CD4-positive, CD25-positive, alpha-beta regulatory T cell (primary cell): ENCODE data around the gene INHBB. TPM values are rescaled to one million over a fixed set of nuclear protein-coding genes. Genes with fewer than 3 reads are reported as not detected.

ENCODE experiments used
- ATAC-seq, 2 donors: fragments of 150-1000 bp; cut with Tn5 transposase; one replicate each; pipeline ENCODE4 v1.10.0; 2021; ENCODE audit warnings: low read depth in 2 of 2, moderate number of reproducible peaks in 2 of 2, moderate library complexity in 1 of 2
- DNase-seq, 3 donors: peaks; one replicate each; pipeline versions ENCODE4 v3.0.0 to v3.0.0-alpha.2; 2012 to 2022; ENCODE audit warnings: mixed read lengths in 1 of 3
- H3K27ac ChIP-seq: one replicate; pipeline ENCODE4 v1.7.0; 2013; ENCODE audit warnings: mild to moderate bottlenecking, low read length; ENCODE audit not compliant: insufficient read depth, poor library complexity, severe bottlenecking
- H3K27me3 ChIP-seq: one replicate; pipeline ENCODE4 v1.7.0; 2013; ENCODE audit warnings: low read length; ENCODE audit not compliant: control insufficient read depth, insufficient read depth
- H3K36me3 ChIP-seq: one replicate; pipeline ENCODE4 v1.7.0; 2013; ENCODE audit warnings: mild to moderate bottlenecking, low read length, moderate library complexity; ENCODE audit not compliant: control insufficient read depth, insufficient read depth
- H3K4me1 ChIP-seq: 2 replicates; pipeline ENCODE4 v1.7.0; 2013; ENCODE audit warnings: mild to moderate bottlenecking, low read length; ENCODE audit not compliant: insufficient read depth, control insufficient read depth, poor library complexity, severe bottlenecking
- H3K4me3 ChIP-seq: one replicate; pipeline ENCODE4 v1.7.0; 2013; ENCODE audit warnings: low read depth, mild to moderate bottlenecking, low read length, moderate library complexity
- H3K9me3 ChIP-seq, 2 experiments: 1 replicate in 1 of 2; 2 replicates in 1 of 2; pipeline ENCODE4 v1.7.0; 2013; ENCODE audit warnings: low read length in 2 of 2, mild to moderate bottlenecking in 1 of 2, moderate library complexity in 1 of 2; ENCODE audit not compliant: control insufficient read depth in 2 of 2
- H3K27ac Mint-ChIP-seq, 3 donors: one replicate each; pipeline ENCODE4 v1.8.0; 2020 to 2022; ENCODE audit warnings: mild to moderate bottlenecking in 3 of 3, mixed read lengths in 3 of 3, moderate library complexity in 2 of 3
- H3K27me3 Mint-ChIP-seq: one replicate; pipeline ENCODE4 v1.8.0; 2022; ENCODE audit warnings: mild to moderate bottlenecking, mixed read lengths
- H3K36me3 Mint-ChIP-seq: one replicate; pipeline ENCODE4 v1.8.0; 2020; ENCODE audit warnings: mixed read lengths
- H3K4me1 Mint-ChIP-seq, 4 donors: one replicate each; pipeline ENCODE4 v1.8.0; 2020 to 2022; ENCODE audit warnings: mixed read lengths in 4 of 4, mild to moderate bottlenecking in 1 of 4
- H3K4me3 Mint-ChIP-seq, 4 donors: one replicate each; pipeline ENCODE4 v1.8.0; 2020 to 2022; ENCODE audit warnings: mild to moderate bottlenecking in 4 of 4, mixed read lengths in 4 of 4, moderate library complexity in 3 of 4
- H3K9me3 Mint-ChIP-seq, 7 donors: one replicate each; pipeline ENCODE4 v1.8.0; 2020 to 2022; ENCODE audit warnings: mixed read lengths in 7 of 7, mild to moderate bottlenecking in 3 of 7, moderate library complexity in 2 of 7
- polyA plus RNA-seq, 4 donors: library from polyadenylated mRNA; unstranded; fragments of 300-500 nt; fragmentation: Illumina TruSeq; gene quantifications; one replicate each; pipeline ENCODE4 v1.2.3, GENCODE V29; 2021
- total RNA-seq: library from RNA; stranded (reverse); gene quantifications from one replicate; pipeline ENCODE4 v1.2.3, GENCODE V29; 2022

The INHBB gene
- total and polyA plus RNA-seq, 5 donors from 2014 or later, result not detected

- Mint-ChIP-seq H3K4me1 (peaks cover 0 to 24% (median 10%) of the 10 kb centered on the region in 4 donors), H3K4me3 (peak overlapping the region in 2 of 4 donors; percentile 64 to 85), H3K9me3 (peaks cover 0 to 2% (median 0%) of the 10 kb centered on the region in 7 donors), H3K27me3 (peaks cover 42% of the 10 kb centered on the region), H3K36me3 (no peaks in the 10 kb centered on the region), H3K27ac (no peak overlapping the region)
- Histone ChIP-seq H3K36me3 (no peaks in the 10 kb centered on the region), H3K27me3 (peaks cover 14% of the 10 kb centered on the region), H3K27ac (no peak overlapping the region), H3K9me3 (no peaks in the 10 kb centered on the region), H3K4me1 (peaks cover 24% of the 10 kb centered on the region), H3K4me3 (no peak overlapping the region)
- no peak for DNase-seq
- ATAC-seq, result no peak
These were observed 3.5 kb upstream of the INHBB start for GRCh38 chr2:120342446-120342845.

- H3K4me1 ChIP-seq, result peaks cover 26% of the 10 kb centered on the region
- no peak overlapping the region for H3K27ac ChIP-seq
- DNase-seq (no peak), ATAC-seq (no peak)
- Mint-ChIP-seq H3K27ac (peak overlapping the region in 1 of 3 donors; percentile 92), H3K9me3 (peaks cover 0 to 2% (median 0%) of the 10 kb centered on the region in 7 donors), H3K27me3 (peaks cover 48% of the 10 kb centered on the region), H3K4me3 (peak overlapping the region; percentile 33 to 85 (median 72)), H3K36me3 (no peaks in the 10 kb centered on the region), H3K4me1 (peaks cover 0 to 29% (median 11%) of the 10 kb centered on the region in 4 donors)
- H3K9me3 ChIP-seq, result no peaks in the 10 kb centered on the region
- peaks cover 14% of the 10 kb centered on the region for H3K27me3 ChIP-seq
- H3K4me3 ChIP-seq, result no peak overlapping the region
- H3K36me3 ChIP-seq, result no peaks in the 10 kb centered on the region
These were observed 2.9 kb upstream of the INHBB start for GRCh38 chr2:120343100-120343432.

DNA sequence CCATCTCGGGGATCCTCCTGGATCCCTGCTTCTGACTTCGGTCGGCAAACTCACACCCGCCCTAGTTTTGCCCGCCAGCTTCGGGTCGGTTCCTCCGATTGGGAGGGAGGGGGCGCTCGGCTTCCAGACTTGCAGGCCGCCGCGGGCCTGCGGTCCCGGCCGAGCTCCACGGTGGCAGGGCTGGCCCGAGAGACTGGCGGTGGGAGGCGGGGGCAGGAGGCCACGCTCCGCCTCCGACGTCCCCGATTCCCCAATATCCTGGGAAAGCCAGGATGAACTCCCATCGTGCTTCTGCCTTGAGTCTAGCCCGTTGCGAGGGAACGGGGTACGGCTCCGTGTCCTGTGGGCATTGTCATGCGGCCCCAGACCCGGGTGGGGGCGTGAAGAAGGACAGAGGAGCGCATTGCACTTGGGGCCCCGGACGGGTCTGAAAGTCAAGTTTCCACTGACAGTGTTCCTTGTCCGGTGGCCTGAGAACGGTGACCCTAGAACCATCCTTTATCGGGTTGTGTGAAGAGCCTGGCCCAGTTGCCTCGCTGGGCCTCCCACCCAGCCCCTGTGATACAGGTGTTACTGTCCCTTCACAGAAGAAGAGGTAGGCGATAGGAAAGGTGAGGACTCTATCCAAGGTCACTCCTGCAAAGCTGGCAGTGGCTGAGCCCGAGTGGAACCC, 2.4 kb upstream of the INHBB start:
- H3K4me1 Mint-ChIP-seq, result peaks cover 0 to 29% (median 11%) of the 10 kb centered on the region in 4 donors

GRCh38 chr2:120344214-120344975, 1.5 kb upstream of the INHBB start:
- H3K36me3 Mint-ChIP-seq, result no peaks in the 10 kb centered on the region
- peaks cover 15% of the 10 kb centered on the region for H3K27me3 ChIP-seq
- no peak overlapping the region for H3K4me3 ChIP-seq
- ATAC-seq (no peak), DNase-seq (no peak)
- no peaks in the 10 kb centered on the region for H3K9me3 ChIP-seq
- H3K36me3 ChIP-seq, result no peaks in the 10 kb centered on the region
- peaks cover 26% of the 10 kb centered on the region for H3K4me1 ChIP-seq
- H3K27ac Mint-ChIP-seq, result no peak overlapping the region
- peaks cover 0 to 30% (median 10%) of the 10 kb centered on the region in 4 donors for H3K4me1 Mint-ChIP-seq
- H3K27ac ChIP-seq, result no peak overlapping the region
- peaks cover 0 to 4% (median 0%) of the 10 kb centered on the region in 7 donors for H3K9me3 Mint-ChIP-seq
- peaks cover 61% of the 10 kb centered on the region for H3K27me3 Mint-ChIP-seq
- no peak overlapping the region for H3K4me3 Mint-ChIP-seq

More for the DNA sequence above, 2.4 kb upstream of the INHBB start:
- Histone ChIP-seq H3K4me3 (no peak overlapping the region), H3K4me1 (peaks cover 26% of the 10 kb centered on the region), H3K9me3 (no peaks in the 10 kb centered on the region), H3K36me3 (no peaks in the 10 kb centered on the region), H3K27me3 (peaks cover 14% of the 10 kb centered on the region), H3K27ac (no peak overlapping the region)
- Mint-ChIP-seq H3K27me3 (peaks cover 53% of the 10 kb centered on the region), H3K4me3 (peak overlapping the region; percentile 64 to 85 (median 79)), H3K36me3 (no peaks in the 10 kb centered on the region), H3K27ac (no peak overlapping the region), H3K9me3 (peaks cover 0 to 2% (median 0%) of the 10 kb centered on the region in 7 donors)
- ATAC-seq (no peak), DNase-seq (peak; percentile 8 to 63 (median 24))

DNA sequence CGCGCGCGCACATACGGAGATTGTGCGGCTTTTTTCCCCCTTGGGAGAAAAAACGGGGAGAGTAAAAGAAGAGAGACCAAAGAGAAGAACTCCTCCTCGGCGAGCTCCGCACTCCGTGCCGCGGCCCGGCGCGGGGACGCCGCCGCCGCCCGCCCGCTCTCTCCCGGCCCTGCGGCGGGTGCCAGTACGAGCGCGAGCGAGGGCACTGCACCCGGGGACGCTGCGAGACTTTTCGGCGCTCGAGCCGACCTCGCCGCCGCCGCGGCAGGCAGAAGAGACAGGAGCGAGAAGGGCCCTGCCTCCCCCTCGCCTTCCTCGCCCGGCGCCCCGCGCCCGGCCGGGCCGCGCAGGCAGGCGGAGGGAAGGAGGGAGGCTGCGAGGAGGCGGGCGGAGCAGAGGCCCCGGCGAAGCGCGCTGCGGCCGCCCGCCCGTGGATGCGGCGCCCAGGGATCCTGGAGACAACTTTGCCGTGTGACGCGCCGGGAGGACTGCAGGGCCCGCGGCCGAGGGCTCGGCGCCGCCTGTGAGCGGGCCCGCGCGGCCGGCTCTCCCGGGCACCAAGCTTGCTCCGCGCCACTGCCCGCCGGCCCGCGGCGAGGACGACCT, 857 bp upstream of the INHBB start:
- Histone ChIP-seq H3K36me3 (no peaks in the 10 kb centered on the region), H3K4me3 (no peak overlapping the region), H3K9me3 (no peaks in the 10 kb centered on the region), H3K27ac (no peak overlapping the region), H3K27me3 (peaks cover 15% of the 10 kb centered on the region), H3K4me1 (peaks cover 26% of the 10 kb centered on the region)
- ATAC-seq (peak in 1 of 2 donors; percentile 8), DNase-seq (peak in 2 of 3 donors; percentile 3 to 23)
- Mint-ChIP-seq H3K36me3 (no peaks in the 10 kb centered on the region), H3K9me3 (peaks cover 0 to 4% (median 0%) of the 10 kb centered on the region in 7 donors), H3K4me1 (peaks cover 0 to 30% (median 10%) of the 10 kb centered on the region in 4 donors), H3K27me3 (peaks cover 62% of the 10 kb centered on the region), H3K4me3 (no peak overlapping the region), H3K27ac (no peak overlapping the region)

DNA sequence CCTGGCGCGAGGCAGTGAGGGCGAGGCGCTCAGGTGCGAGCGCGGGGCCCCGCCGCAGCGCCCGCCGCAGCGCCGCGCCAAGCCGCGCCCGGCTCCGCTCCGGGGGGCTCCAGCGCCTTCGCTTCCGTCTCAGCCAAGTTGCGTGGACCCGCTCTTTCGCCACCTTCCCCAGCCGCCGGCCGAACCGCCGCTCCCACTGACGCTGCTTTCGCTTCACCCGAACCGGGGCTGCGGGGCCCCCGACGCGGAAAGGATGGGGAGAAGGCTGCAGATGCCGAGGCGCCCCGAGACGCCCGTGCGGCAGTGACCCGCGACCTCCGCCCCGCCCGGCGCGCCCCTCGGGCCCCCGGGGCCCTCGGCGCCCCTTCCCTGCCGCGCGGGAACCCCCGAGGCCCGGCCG, 328 bp upstream of the INHBB start:
- Mint-ChIP-seq H3K36me3 (no peaks in the 10 kb centered on the region), H3K27ac (no peak overlapping the region), H3K4me3 (peak overlapping the region in 1 of 4 donors; percentile 63), H3K9me3 (peaks cover 0 to 2% (median 0%) of the 10 kb centered on the region in 7 donors), H3K4me1 (peaks cover 0 to 30% (median 10%) of the 10 kb centered on the region in 4 donors), H3K27me3 (peaks cover 63% of the 10 kb centered on the region)
- Histone ChIP-seq H3K4me1 (peaks cover 26% of the 10 kb centered on the region), H3K27me3 (peaks cover 15% of the 10 kb centered on the region), H3K27ac (no peak overlapping the region), H3K4me3 (no peak overlapping the region), H3K9me3 (no peaks in the 10 kb centered on the region), H3K36me3 (no peaks in the 10 kb centered on the region)
- DNase-seq, result peak in 1 of 3 donors; percentile 6
- no peak for ATAC-seq

DNA sequence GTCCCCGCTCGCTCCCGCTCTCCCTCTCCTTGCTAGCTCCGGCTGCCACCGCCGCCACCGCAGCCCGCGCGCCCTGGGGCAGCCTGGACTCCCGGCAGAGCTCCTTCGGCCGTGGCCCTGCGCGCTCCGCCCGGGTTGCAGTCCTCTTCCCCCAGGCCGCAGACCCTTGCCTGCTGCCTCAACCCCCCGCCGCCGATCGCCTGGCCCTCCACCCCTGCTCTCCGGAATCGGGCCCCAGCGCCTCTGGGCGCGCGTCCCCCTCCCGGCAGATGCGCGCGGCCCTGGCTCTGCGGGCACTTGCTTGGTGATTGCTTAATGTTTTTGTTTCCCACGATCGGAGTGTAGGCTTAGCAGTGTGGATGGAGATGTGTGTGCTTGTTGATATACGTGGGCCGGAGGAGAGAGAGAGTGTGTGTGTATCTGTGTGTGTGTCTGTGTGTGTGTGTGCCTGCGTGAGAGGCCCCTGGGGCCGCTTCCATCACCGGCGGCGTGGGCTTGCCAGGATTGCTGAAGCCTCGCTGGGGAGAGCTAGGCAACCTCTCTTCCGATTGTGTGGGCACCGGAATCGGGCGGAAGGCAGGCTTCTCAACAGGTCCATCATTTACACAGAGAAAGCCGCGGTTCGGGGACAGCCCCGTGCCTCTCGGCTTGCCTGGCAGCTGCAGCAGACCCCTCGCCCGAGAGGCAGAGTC, 877 bp downstream of the INHBB start:
- Mint-ChIP-seq H3K9me3 (peaks cover 0 to 2% (median 0%) of the 10 kb centered on the region in 7 donors), H3K27ac (peak overlapping the region in 1 of 3 donors; percentile 38), H3K4me1 (peaks cover 0 to 30% (median 10%) of the 10 kb centered on the region in 4 donors), H3K27me3 (peaks cover 65% of the 10 kb centered on the region), H3K4me3 (peak overlapping the region; percentile 71 to 87 (median 80)), H3K36me3 (no peaks in the 10 kb centered on the region)
- H3K4me3 ChIP-seq, result no peak overlapping the region
- peaks cover 11% of the 10 kb centered on the region for H3K27me3 ChIP-seq
- peaks cover 26% of the 10 kb centered on the region for H3K4me1 ChIP-seq
- peak in 2 of 3 donors; percentile 6 to 9 for DNase-seq
- no peaks in the 10 kb centered on the region for H3K36me3 ChIP-seq
- ATAC-seq, result no peak
- H3K9me3 ChIP-seq, result no peaks in the 10 kb centered on the region
- no peak overlapping the region for H3K27ac ChIP-seq
